ENCODE measurements around the gene STK36. TPM values are rescaled to one million over a fixed set of nuclear protein-coding genes. Genes with fewer than 3 reads are reported as not detected.

Gene STK36
- total RNA-seq, 4 donors from 2014 or later: 34.5 to 73.6 (median 44.8) TPM

DNA sequence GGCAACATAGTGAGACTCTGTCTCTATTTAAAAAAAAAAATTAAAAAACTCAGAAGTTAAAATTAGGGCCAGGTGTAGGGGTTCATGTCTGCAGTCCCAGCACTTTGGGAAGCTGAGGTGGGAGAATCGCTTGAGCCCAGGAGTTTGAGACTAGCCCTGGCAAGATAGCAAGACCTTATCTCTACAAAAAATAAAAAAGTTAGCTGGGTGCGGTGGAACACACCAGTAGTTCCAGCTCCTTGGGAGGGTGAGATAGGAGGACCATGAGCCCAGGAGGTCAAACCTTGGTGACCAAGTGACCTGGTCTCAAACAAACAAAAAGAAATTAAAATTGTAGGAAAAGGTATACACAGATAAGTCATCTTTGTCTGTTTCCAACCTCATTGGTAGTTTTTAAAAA lies 50.0 kb downstream of the STK36 start:
- Histone ChIP-seq H3K9me3 (peaks cover 0 to 13% of the 10 kb centered on the region in 2 donors), H3K36me3 (peaks cover 0 to 6% (median 0%) of the 10 kb centered on the region in 4 donors), H3K4me3 (no peak overlapping the region), H3K27ac (no peak overlapping the region), H3K27me3 (no peaks in the 10 kb centered on the region), H3K4me1 (peaks cover 0 to 11% (median 6%) of the 10 kb centered on the region in 4 donors)
- TF ChIP-seq, protein P1, sequence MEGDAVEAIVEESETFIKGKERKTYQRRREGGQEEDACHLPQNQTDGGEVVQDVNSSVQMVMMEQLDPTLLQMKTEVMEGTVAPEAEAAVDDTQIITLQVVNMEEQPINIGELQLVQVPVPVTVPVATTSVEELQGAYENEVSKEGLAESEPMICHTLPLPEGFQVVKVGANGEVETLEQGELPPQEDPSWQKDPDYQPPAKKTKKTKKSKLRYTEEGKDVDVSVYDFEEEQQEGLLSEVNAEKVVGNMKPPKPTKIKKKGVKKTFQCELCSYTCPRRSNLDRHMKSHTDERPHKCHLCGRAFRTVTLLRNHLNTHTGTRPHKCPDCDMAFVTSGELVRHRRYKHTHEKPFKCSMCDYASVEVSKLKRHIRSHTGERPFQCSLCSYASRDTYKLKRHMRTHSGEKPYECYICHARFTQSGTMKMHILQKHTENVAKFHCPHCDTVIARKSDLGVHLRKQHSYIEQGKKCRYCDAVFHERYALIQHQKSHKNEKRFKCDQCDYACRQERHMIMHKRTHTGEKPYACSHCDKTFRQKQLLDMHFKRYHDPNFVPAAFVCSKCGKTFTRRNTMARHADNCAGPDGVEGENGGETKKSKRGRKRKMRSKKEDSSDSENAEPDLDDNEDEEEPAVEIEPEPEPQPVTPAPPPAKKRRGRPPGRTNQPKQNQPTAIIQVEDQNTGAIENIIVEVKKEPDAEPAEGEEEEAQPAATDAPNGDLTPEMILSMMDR (IDR thresholded peaks at IDR 0.05): no peak
- TF ChIP-seq POLR2AphosphoS5 (IDR thresholded peaks at IDR 0.05) (no peak), EP300 (IDR thresholded peaks at IDR 0.05; ENCODE audit: low read depth) (no peak), POLR2A (IDR thresholded peaks at IDR 0.05) (no peak)
- 79 to 83% methylated on average over 2 of the region's 2 CpGs for WGBS, 2 donors (ENCODE audit: low coverage in 1 of 2)
- in situ Hi-C loops (cut with MboI; ENCODE audit: low pct_ligation_motif_present in 1 of 4, low pct_unique_long_range_greater_than_20kb in 1 of 4, low sequenced_read_pairs in 3 of 4) (loop anchor here in 2 of 4 donors (10.0 to 25.0 kb wide), 2 partner anchors 113 to 115 kb away; partner anchors contain the start of gene PRKAG3 (in 2 of the 2)), intact Hi-C loops (cut with DNase I; ENCODE audit: low total_unique reads) (loop anchor here (10.0 kb wide), 1 partner anchor 103 kb away; no protein-coding TSS in a partner anchor)
- DNase-seq: no peak

DNA sequence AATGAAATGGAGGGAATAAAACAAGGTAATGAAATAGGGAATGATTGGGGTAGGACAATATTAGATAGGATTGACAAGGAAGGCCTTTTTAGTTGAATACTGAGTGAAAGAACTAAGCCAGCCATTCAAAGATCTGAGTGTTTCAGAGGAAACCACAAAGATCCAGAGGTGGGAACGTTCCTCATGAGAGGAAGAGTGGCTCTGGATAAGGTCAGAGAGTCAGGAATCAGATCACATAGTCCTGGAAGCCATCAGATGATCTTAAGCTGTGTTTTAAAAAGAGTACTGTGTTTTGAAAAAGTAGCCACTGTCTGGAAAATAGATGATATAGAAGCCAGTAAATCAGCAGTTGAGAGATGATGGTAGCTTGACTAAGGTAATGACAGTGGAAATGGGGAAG lies 50.5 kb downstream of the STK36 start:
- no peak overlapping the region for H3K27ac ChIP-seq
- H3K9me3 ChIP-seq: peaks cover under 1 to 14% of the 10 kb centered on the region in 2 donors
- H3K27me3 ChIP-seq: no peaks in the 10 kb centered on the region
- peaks cover 0 to 6% (median 1%) of the 10 kb centered on the region in 4 donors for H3K4me1 ChIP-seq
- intact Hi-C loops (cut with DNase I; ENCODE audit: low total_unique reads): loop anchor here (10.0 kb wide), 1 partner anchor 102 kb away; no protein-coding TSS in a partner anchor
- no peak overlapping the region for H3K4me3 ChIP-seq
- in situ Hi-C loops (cut with MboI; ENCODE audit: low pct_ligation_motif_present in 1 of 4, low pct_unique_long_range_greater_than_20kb in 1 of 4, low sequenced_read_pairs in 3 of 4): loop anchor here in 2 of 4 donors (10.0 to 25.0 kb wide), 2 partner anchors 112 to 115 kb away; partner anchors contain the start of gene PRKAG3 (in 2 of the 2)
- DNase-seq: no peak
- peaks cover 0 to 6% (median 0%) of the 10 kb centered on the region in 4 donors for H3K36me3 ChIP-seq
- 0 to 58% methylated on average over 1 of the region's 1 CpG for WGBS, 2 donors (ENCODE audit: low coverage in 1 of 2)
- TF ChIP-seq EP300 (IDR thresholded peaks at IDR 0.05; ENCODE audit: low read depth) (no peak), POLR2AphosphoS5 (IDR thresholded peaks at IDR 0.05) (no peak), POLR2A (IDR thresholded peaks at IDR 0.05) (no peak)
- TF ChIP-seq, protein P1 (IDR thresholded peaks at IDR 0.05): no peak

DNA sequence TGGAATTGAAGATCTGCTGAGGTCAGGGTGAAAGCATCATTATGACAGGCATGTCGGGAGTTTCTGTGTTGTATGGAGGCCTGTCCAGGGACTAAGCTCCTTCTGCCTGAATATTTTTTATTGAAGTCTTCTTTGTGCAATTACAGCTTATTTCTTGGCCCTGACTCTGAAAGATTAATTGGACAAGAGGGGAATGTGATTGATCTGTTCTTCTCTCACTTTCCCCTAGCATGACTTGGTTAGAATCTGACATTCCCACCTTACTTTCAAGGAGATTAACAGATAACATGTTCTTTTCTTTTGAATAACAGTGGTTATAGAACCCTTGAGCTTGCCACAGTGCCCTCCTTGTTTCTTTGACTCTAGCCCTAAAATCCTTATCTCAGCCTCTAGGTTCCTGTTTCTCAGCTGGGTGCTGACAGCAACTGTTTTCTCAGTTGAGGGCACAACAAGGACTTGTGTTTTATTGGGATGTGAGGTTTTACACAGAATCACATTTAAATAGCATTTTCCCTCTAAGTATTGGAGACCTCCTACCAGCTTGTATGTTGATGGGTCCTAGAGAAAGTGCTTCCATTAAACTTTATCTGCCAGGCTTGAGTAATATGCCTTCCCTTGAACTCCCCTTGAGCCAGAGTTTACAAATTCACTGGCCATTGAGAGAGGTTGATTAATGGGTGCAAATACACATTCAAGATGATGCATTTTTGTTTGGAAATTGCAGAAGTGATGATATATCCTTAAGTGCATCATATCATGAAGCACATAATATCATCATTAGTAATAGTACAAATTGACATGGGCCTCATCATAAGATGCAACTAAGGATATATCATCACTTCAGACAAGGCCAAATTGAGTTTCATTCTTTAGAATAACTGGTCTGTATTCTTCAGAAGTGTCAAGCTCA lies 51.2 kb downstream of the STK36 start:
- Histone ChIP-seq H3K9me3 (peaks cover 4 to 18% of the 10 kb centered on the region in 2 donors), H3K27ac (no peak overlapping the region), H3K4me3 (no peak overlapping the region), H3K27me3 (no peaks in the 10 kb centered on the region), H3K36me3 (peaks cover 0 to 6% (median 0%) of the 10 kb centered on the region in 4 donors), H3K4me1 (no peaks in the 10 kb centered on the region)
- DNase-seq: no peak
- 64% methylated on average over 1 of the region's 1 CpG; no CpG with 5 or more reads in 1 of the 2 donors for WGBS, 2 donors (ENCODE audit: low coverage in 1 of 2)
- intact Hi-C loops (cut with DNase I; ENCODE audit: low total_unique reads) (loop anchor here (10.0 kb wide), 1 partner anchor 102 kb away; no protein-coding TSS in a partner anchor), in situ Hi-C loops (cut with MboI; ENCODE audit: low pct_ligation_motif_present in 1 of 4, low pct_unique_long_range_greater_than_20kb in 1 of 4, low sequenced_read_pairs in 3 of 4) (loop anchor here in 2 of 4 donors (10.0 to 25.0 kb wide), 2 partner anchors 112 to 114 kb away; partner anchors contain the start of gene PRKAG3 (in 2 of the 2))
- TF ChIP-seq POLR2AphosphoS5 (IDR thresholded peaks at IDR 0.05): no peak
- TF ChIP-seq, protein P1 (IDR thresholded peaks at IDR 0.05): no peak
- no peak for TF ChIP-seq POLR2A (IDR thresholded peaks at IDR 0.05)

Data from transverse colon (tissue), 4 donors.